NT2/D1 (cell line): ENCODE data around the gene ALDH1B1.

Experiments
- SUZ12 ChIP-seq: IDR thresholded peaks from 2 replicates; pipeline ENCODE4 v1.6.1; 2011; ENCODE audit not compliant: insufficient read length, insufficient read depth; ENCODE audit errors: extremely low read depth
- YY1 ChIP-seq: IDR thresholded peaks from 2 replicates; pipeline ENCODE4 v1.6.1; 2011; ENCODE audit not compliant: insufficient read length, insufficient read depth
- ZNF274 ChIP-seq: IDR thresholded peaks from 2 replicates; pipeline ENCODE4 v1.6.1; 2011; ENCODE audit warnings: mild to moderate bottlenecking, low read depth, low read length

GRCh38 chr9:38359689-38360385, 32.7 kb upstream of the ALDH1B1 start:
- TF ChIP-seq ZNF274 (no peak), YY1 (no peak), SUZ12 (no peak)
